Thoracic aorta (tissue), 2 donors: ENCODE measurements around the gene RHOT1. TPM values are rescaled to one million over a fixed set of nuclear protein-coding genes. Genes with fewer than 3 reads are reported as not detected.

Experiments
- ATAC-seq: fragments of 150-250 bp; one replicate; pipeline ENCODE4 v1.8.0; 2017; ENCODE audit warnings: low read depth; ENCODE audit not compliant: insufficient number of reproducible peaks, low FRiP score
- DNase-seq: peaks from one replicate; pipeline ENCODE4 v3.0.0-alpha.2; 2020; ENCODE audit warnings: low spot score
- H3K27ac ChIP-seq, 2 donors: fragments of 200-600 bp; sonication (generic); 1 replicate in 1 of 2; 2 replicates in 1 of 2; pipeline ENCODE4 v1.5.1; 2016; ENCODE audit warnings: mild to moderate bottlenecking in 2 of 2, moderate library complexity in 2 of 2
- H3K27me3 ChIP-seq: fragments of 200-600 bp; sonication (generic); replicated peaks from 2 replicates; pipeline ENCODE4 v1.6.0; 2016; ENCODE audit warnings: mild to moderate bottlenecking; ENCODE audit not compliant: insufficient read depth
- H3K36me3 ChIP-seq: fragments of 200-600 bp; sonication (generic); one replicate; pipeline ENCODE4 v1.5.1; 2016
- H3K4me1 ChIP-seq, 2 donors: fragments of 200-600 bp; sonication (generic); 1 replicate in 1 of 2; 2 replicates in 1 of 2; pipeline versions ENCODE4 v1.5.1 to v1.6.0; 2016; ENCODE audit warnings: low read depth in 2 of 2, mild to moderate bottlenecking in 1 of 2; ENCODE audit not compliant: control insufficient read depth in 1 of 2
- H3K4me3 ChIP-seq: fragments of 200-600 bp; sonication (generic); 2 replicates; pipeline ENCODE4 v1.5.1; 2016; ENCODE audit warnings: mild to moderate bottlenecking
- H3K9me3 ChIP-seq: fragments of 200-600 bp; sonication (generic); 2 replicates; pipeline ENCODE4 v1.5.1; 2016
- total RNA-seq, 2 donors: library from RNA; depleted of rRNA; stranded (reverse); fragments of >200 nt; gene quantifications; one replicate each; pipeline versions ENCODE4 v1.1.0 to v1.2.3, GENCODE V29; 2016
- TF ChIP-seq, protein P1 (sequence below): fragments of 200-600 bp; sonication (generic); IDR thresholded peaks from one replicate; pipeline ENCODE4 v1.5.1; 2019; ENCODE audit warnings: antibody characterized with exemption

Gene RHOT1
- total RNA-seq, 2 donors from 2014 or later, result 40.1 to 47.0 TPM

DNA sequence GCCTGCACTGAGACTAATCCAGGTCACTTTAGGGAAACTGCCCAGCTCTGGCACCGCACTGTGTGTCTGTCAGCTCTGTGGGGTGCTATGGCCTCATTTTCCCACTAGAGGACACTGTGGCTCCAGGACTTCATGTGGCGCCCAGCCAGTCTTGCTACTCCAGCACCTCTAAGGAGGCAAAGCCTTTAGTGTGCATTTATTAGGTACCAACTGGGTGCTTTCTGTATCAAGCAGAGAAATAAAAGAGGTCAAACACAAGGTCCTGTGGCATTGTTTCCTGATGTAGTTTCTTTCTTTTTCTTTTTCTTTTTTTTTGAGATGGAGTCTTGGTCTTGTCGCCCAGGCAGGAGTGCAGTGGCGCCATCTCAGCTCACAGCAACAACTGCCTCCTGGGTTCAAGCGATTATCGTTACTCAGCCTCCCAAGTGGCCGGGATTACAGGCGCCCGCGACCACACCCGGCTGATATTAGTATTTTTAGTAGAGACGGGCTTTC lies 110.9 kb downstream of the RHOT1 start:
- Histone ChIP-seq H3K27ac (no peak overlapping the region), H3K36me3 (no peaks in the 10 kb centered on the region), H3K4me1 (no peaks in the 10 kb centered on the region), H3K9me3 (no peaks in the 10 kb centered on the region), H3K4me3 (no peak overlapping the region), H3K27me3 (no peaks in the 10 kb centered on the region)
- TF ChIP-seq, protein P1, sequence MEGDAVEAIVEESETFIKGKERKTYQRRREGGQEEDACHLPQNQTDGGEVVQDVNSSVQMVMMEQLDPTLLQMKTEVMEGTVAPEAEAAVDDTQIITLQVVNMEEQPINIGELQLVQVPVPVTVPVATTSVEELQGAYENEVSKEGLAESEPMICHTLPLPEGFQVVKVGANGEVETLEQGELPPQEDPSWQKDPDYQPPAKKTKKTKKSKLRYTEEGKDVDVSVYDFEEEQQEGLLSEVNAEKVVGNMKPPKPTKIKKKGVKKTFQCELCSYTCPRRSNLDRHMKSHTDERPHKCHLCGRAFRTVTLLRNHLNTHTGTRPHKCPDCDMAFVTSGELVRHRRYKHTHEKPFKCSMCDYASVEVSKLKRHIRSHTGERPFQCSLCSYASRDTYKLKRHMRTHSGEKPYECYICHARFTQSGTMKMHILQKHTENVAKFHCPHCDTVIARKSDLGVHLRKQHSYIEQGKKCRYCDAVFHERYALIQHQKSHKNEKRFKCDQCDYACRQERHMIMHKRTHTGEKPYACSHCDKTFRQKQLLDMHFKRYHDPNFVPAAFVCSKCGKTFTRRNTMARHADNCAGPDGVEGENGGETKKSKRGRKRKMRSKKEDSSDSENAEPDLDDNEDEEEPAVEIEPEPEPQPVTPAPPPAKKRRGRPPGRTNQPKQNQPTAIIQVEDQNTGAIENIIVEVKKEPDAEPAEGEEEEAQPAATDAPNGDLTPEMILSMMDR, result peak; percentile 92
- ATAC-seq, result no peak
- peak; percentile 45 for DNase-seq

DNA sequence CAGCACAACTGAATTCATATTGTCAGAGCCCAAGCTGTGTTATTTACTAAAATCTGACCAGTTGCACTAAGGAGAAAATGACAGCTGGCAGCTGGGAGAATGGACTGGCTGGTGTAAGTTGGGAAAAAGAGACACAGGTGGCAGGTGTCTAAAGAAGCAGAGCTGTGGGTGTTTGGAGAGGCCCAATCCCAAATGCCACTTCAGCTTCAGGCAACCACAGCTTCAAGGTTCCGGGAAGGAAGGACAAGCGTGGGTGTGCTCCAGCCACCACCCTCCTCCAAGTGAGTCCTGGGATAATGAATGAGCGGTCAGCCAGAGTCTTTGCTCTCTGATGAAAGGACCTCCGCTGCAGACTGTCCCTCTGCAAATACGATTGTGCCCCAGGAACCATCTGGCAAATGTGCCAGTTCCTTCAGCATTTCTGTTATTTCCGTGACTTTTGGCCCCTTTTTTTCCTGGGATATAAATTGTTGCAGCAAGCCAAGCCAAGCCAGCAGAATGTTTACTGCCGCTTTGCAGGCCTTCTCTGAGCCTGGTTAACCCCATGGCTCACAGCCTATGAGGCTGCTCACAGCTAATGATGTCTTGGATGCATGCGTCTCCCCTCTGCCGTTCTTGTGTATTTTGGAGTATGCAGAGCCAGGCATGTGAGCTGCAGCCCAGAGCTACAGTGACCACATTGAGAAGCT lies 113.9 kb downstream of the RHOT1 start:
- Histone ChIP-seq H3K27ac (no peak overlapping the region), H3K4me3 (no peak overlapping the region), H3K9me3 (no peaks in the 10 kb centered on the region), H3K4me1 (no peaks in the 10 kb centered on the region), H3K36me3 (no peaks in the 10 kb centered on the region), H3K27me3 (no peaks in the 10 kb centered on the region)
- ATAC-seq, result no peak
- DNase-seq, result no peak
- TF ChIP-seq, protein P1, result no peak

DNA sequence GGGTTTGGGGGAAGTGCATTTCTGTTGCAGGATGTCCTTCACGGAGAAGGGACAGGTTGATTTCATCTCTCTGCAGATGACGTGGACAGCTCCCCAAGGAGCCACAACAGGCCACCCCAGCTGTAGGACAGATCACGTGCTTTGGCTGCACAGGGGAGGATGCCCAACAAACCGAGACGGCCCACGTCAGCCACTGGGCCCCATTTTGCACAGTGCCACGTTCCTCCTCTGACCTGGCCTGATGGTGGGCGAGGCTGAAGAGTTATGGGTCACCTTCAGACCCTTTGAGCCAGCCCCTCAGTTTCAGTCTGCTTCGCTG lies 114.4 kb downstream of the RHOT1 start:
- ATAC-seq (no peak), DNase-seq (no peak)
- Histone ChIP-seq H3K9me3 (no peaks in the 10 kb centered on the region), H3K27me3 (no peaks in the 10 kb centered on the region), H3K27ac (no peak overlapping the region), H3K36me3 (no peaks in the 10 kb centered on the region), H3K4me1 (no peaks in the 10 kb centered on the region), H3K4me3 (no peak overlapping the region)
- TF ChIP-seq, protein P1, result no peak

DNA sequence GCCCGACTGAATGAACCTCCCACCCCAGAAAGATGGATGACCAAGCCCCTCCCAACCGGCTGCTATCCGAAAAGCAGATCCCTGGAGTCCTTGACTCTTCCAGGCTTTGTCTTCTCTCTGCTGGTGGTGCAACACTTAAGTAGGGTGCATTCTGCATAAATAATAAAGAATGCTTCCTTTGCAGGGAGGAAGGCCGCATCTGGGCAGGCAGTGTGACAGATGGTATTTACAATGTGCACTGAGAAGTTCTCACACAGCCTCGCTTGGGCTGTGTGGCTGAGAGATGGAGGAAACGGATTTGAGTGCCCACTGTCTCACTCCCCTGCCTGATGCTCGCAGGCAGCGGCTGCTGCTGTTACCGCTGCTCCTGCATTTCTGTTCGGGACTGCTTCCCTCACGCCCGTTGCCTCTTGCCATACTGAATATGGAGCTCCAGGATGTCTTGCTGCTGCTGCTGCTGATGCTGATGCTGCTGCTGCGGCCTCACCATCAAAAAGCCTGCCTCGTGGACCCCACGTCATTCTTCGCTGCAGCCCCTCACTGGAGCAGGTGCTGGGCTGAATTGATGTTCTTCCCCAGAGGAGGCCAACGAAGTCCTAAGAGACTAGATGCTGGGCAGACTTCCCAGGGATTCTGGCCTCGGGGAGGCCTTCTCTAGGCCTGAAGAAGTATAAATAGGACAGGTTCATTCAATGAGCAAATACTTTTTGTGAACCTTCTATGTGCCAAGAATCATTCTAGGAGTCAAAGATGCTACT lies 116.3 kb downstream of the RHOT1 start:
- no peaks in the 10 kb centered on the region for H3K27me3 ChIP-seq
- DNase-seq (no peak), ATAC-seq (no peak)
- H3K4me3 ChIP-seq, result no peak overlapping the region
- no peaks in the 10 kb centered on the region for H3K4me1 ChIP-seq
- no peak overlapping the region for H3K27ac ChIP-seq
- no peaks in the 10 kb centered on the region for H3K9me3 ChIP-seq
- TF ChIP-seq, protein P1, result no peak
- no peaks in the 10 kb centered on the region for H3K36me3 ChIP-seq

DNA sequence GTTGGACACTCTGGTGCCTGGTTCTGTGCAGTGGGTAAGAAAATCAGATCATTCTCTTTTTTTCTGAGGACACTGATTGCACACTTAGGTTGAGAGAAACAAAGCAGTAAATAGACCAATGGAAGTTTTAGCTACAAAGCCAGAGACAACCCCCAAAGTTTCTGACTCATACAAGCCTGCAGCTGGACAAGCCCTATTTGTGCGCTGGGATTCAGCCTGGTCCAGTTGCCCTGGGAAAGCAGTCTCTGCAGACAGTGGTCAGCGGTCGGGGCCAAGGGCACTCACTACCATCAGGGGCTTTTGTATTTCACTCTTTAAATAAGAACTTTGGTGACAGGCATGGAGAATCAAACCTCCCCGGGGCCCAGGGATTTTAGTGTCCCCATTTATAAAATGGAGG lies 117.3 kb downstream of the RHOT1 start:
- no peak overlapping the region for H3K4me3 ChIP-seq
- DNase-seq (no peak), ATAC-seq (no peak)
- no peaks in the 10 kb centered on the region for H3K4me1 ChIP-seq
- no peaks in the 10 kb centered on the region for H3K27me3 ChIP-seq
- no peak overlapping the region for H3K27ac ChIP-seq
- TF ChIP-seq, protein P1, result no peak
- no peaks in the 10 kb centered on the region for H3K9me3 ChIP-seq
- H3K36me3 ChIP-seq, result no peaks in the 10 kb centered on the region
